HEK293 (cell line): ENCODE measurements around the gene STK10.

ENCODE experiments used
- FEZF1 ChIP-seq: fragments of 450-650 bp; formaldehyde crosslinking; IDR thresholded peaks from 2 replicates; pipeline ENCODE4 v1.5.1; 2016; ENCODE audit warnings: missing biosample characterization, missing genetic modification characterization
- GLIS1 ChIP-seq: fragments of 450-650 bp; formaldehyde crosslinking; IDR thresholded peaks from 2 replicates; pipeline ENCODE4 v1.5.1; 2016; ENCODE audit warnings: missing biosample characterization, missing genetic modification characterization
- KLF9 ChIP-seq: fragments of 450-650 bp; formaldehyde crosslinking; IDR thresholded peaks from 2 replicates; pipeline ENCODE4 v1.5.1; 2016; ENCODE audit warnings: missing biosample characterization, missing genetic modification characterization, low read depth
- OVOL3 ChIP-seq: fragments of 450-650 bp; formaldehyde crosslinking; IDR thresholded peaks from 2 replicates; pipeline ENCODE4 v1.5.1; 2016; ENCODE audit warnings: missing biosample characterization, missing genetic modification characterization
- PRDM1 ChIP-seq: fragments of 450-650 bp; formaldehyde crosslinking; IDR thresholded peaks from 2 replicates; pipeline ENCODE4; 2016; ENCODE audit warnings: missing biosample characterization, missing genetic modification characterization
- SCRT2 ChIP-seq: fragments of 450-650 bp; formaldehyde crosslinking; IDR thresholded peaks from 2 replicates; pipeline ENCODE4 v1.5.1; 2016; ENCODE audit warnings: missing biosample characterization, missing genetic modification characterization
- WT1 ChIP-seq: fragments of 450-650 bp; formaldehyde crosslinking; IDR thresholded peaks from 2 replicates; pipeline ENCODE4 v1.5.1; 2016; ENCODE audit warnings: missing biosample characterization, missing genetic modification characterization
- ZBTB17 ChIP-seq: fragments of 450-650 bp; formaldehyde crosslinking; IDR thresholded peaks from 2 replicates; pipeline ENCODE4 v1.5.1; 2016; ENCODE audit warnings: missing biosample characterization, missing genetic modification characterization
- ZEB2 ChIP-seq: fragments of 450-650 bp; formaldehyde crosslinking; IDR thresholded peaks from 2 replicates; pipeline ENCODE4 v1.5.1; 2016; ENCODE audit warnings: missing biosample characterization, missing genetic modification characterization
- ZIC2 ChIP-seq: fragments of 450-650 bp; formaldehyde crosslinking; IDR thresholded peaks from 2 replicates; pipeline ENCODE4 v1.5.1; 2016; ENCODE audit warnings: missing biosample characterization, missing genetic modification characterization
- ZNF140 ChIP-seq: fragments of 450-650 bp; formaldehyde crosslinking; IDR thresholded peaks from 2 replicates; pipeline ENCODE4 v1.5.1; 2016; ENCODE audit warnings: missing biosample characterization, missing genetic modification characterization
- ZNF223 ChIP-seq: fragments of 450-650 bp; formaldehyde crosslinking; IDR thresholded peaks from 2 replicates; pipeline ENCODE4 v1.5.1; 2016; ENCODE audit warnings: missing biosample characterization, missing genetic modification characterization
- ZNF341 ChIP-seq: fragments of 450-650 bp; formaldehyde crosslinking; IDR thresholded peaks from 2 replicates; pipeline ENCODE4; 2016; ENCODE audit warnings: low read depth, missing biosample characterization, missing genetic modification characterization
- ZNF37A ChIP-seq: fragments of 450-650 bp; IDR thresholded peaks from 2 replicates; pipeline ENCODE4 v1.5.1; 2018; ENCODE audit warnings: missing biosample characterization, missing genetic modification characterization
- ZNF426 ChIP-seq: fragments of 450-650 bp; formaldehyde crosslinking; IDR thresholded peaks from 2 replicates; pipeline ENCODE4 v1.5.1; 2017; ENCODE audit warnings: missing biosample characterization, missing genetic modification characterization, mild to moderate bottlenecking, inconsistent platforms, moderate library complexity
- ZNF530 ChIP-seq: fragments of 450-650 bp; formaldehyde crosslinking; IDR thresholded peaks from 2 replicates; pipeline ENCODE4 v1.5.1; 2016; ENCODE audit warnings: low read depth, missing biosample characterization, missing genetic modification characterization
- ZNF621 ChIP-seq: fragments of 450-650 bp; formaldehyde crosslinking; IDR thresholded peaks from 2 replicates; pipeline ENCODE4 v1.5.1; 2017; ENCODE audit warnings: missing biosample characterization, missing genetic modification characterization
- ZNF629 ChIP-seq: fragments of 450-650 bp; formaldehyde crosslinking; IDR thresholded peaks from 2 replicates; pipeline ENCODE4 v1.5.1; 2017; ENCODE audit warnings: missing biosample characterization, missing genetic modification characterization
- ZNF660 ChIP-seq: fragments of 450-650 bp; IDR thresholded peaks from 2 replicates; pipeline ENCODE4 v1.5.1; 2018; ENCODE audit warnings: missing biosample characterization, mild to moderate bottlenecking, missing genetic modification characterization
- ZNF768 ChIP-seq: fragments of 450-650 bp; formaldehyde crosslinking; IDR thresholded peaks from 2 replicates; pipeline ENCODE4 v1.5.1; 2018; ENCODE audit warnings: missing biosample characterization, mild to moderate bottlenecking, missing genetic modification characterization
- ZSCAN23 ChIP-seq: fragments of 450-650 bp; formaldehyde crosslinking; IDR thresholded peaks from 2 replicates; pipeline ENCODE4 v1.5.1; 2016; ENCODE audit warnings: missing biosample characterization, missing genetic modification characterization
- TF ChIP-seq, protein P1 (sequence below): fragments of 450-650 bp; formaldehyde crosslinking; IDR thresholded peaks from 2 replicates; pipeline ENCODE4 v1.5.1; 2016; ENCODE audit warnings: missing biosample characterization, missing genetic modification characterization, low read depth
- TF ChIP-seq, protein P2 (sequence below): fragments of 450-650 bp; formaldehyde crosslinking; IDR thresholded peaks from 2 replicates; pipeline ENCODE4 v1.5.1; 2016; ENCODE audit warnings: missing biosample characterization, missing genetic modification characterization
- TF ChIP-seq, protein P3 (sequence below): fragments of 450-650 bp; formaldehyde crosslinking; IDR thresholded peaks from 2 replicates; pipeline ENCODE4 v1.5.1; 2016; ENCODE audit warnings: missing biosample characterization, missing genetic modification characterization, borderline replicate concordance
- TF ChIP-seq, protein P4 (sequence below): fragments of 450-650 bp; formaldehyde crosslinking; IDR thresholded peaks from 2 replicates; pipeline ENCODE4 v1.5.1; 2016; ENCODE audit warnings: missing biosample characterization, missing genetic modification characterization
- TF ChIP-seq, protein P5 (sequence below): fragments of 450-650 bp; formaldehyde crosslinking; IDR thresholded peaks from 2 replicates; pipeline ENCODE4 v1.5.1; 2016; ENCODE audit warnings: missing biosample characterization, missing genetic modification characterization
- TF ChIP-seq, protein P6 (sequence below): fragments of 450-650 bp; formaldehyde crosslinking; IDR thresholded peaks from 2 replicates; pipeline ENCODE4 v1.5.1; 2017; ENCODE audit warnings: missing biosample characterization, missing genetic modification characterization

The STK10 gene

DNA sequence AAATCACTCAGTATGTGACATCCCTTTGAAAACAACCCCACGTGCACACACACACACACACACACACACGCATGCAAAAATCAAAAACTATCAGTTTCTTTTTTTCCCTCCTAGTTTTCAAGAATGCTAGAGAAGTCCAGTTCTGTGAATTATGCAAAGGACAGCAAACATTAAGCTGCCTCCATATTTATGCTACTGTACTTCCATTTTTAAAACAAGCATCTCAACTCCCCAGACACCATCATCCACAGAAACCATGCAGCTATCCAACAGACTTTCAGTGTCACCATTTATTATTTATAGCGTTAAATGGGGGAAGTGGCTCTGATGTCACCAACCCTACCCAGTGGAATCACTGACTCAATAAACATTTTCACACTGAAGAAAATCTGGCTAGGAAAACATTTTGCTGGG, 183.2 kb downstream of the STK10 start (continued):
- TF ChIP-seq, protein P1, sequence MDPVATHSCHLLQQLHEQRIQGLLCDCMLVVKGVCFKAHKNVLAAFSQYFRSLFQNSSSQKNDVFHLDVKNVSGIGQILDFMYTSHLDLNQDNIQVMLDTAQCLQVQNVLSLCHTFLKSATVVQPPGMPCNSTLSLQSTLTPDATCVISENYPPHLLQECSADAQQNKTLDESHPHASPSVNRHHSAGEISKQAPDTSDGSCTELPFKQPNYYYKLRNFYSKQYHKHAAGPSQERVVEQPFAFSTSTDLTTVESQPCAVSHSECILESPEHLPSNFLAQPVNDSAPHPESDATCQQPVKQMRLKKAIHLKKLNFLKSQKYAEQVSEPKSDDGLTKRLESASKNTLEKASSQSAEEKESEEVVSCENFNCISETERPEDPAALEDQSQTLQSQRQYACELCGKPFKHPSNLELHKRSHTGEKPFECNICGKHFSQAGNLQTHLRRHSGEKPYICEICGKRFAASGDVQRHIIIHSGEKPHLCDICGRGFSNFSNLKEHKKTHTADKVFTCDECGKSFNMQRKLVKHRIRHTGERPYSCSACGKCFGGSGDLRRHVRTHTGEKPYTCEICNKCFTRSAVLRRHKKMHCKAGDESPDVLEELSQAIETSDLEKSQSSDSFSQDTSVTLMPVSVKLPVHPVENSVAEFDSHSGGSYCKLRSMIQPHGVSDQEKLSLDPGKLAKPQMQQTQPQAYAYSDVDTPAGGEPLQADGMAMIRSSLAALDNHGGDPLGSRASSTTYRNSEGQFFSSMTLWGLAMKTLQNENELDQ (tag by site-specific recombination) = no peak
- TF ChIP-seq ZNF768 (no peak), ZNF37A (tag by site-specific recombination) (no peak), ZNF223 (tag by site-specific recombination) (no peak), ZBTB17 (tag by site-specific recombination) (0 out of 2 replicates have a peak, but pooled peaks have one; percentile 20), FEZF1 (no peak), KLF9 (no peak), GLIS1 (tag by site-specific recombination) (0 out of 2 replicates have a peak, but pooled peaks have one; percentile 8), ZNF140 (tag by site-specific recombination) (no peak), ZNF341 (0 out of 2 replicates have a peak, but pooled peaks have one; percentile 3), ZNF621 (tag by site-specific recombination) (no peak), ZNF530 (tag by site-specific recombination) (no peak), ZNF426 (no peak), ZNF629 (tag by site-specific recombination) (peak; percentile 89), ZSCAN23 (no peak), ZEB2 (tag by site-specific recombination) (peak; percentile 58), PRDM1 (tag by site-specific recombination) (peak; percentile 54; the same call in 1 of the 2 replicates), SCRT2 (tag by site-specific recombination) (no peak), ZNF660 (peak; percentile 46), OVOL3 (tag by site-specific recombination) (no peak), ZIC2 (tag by site-specific recombination) (no peak), WT1 (tag by site-specific recombination) (no peak)
- TF ChIP-seq, protein P2, sequence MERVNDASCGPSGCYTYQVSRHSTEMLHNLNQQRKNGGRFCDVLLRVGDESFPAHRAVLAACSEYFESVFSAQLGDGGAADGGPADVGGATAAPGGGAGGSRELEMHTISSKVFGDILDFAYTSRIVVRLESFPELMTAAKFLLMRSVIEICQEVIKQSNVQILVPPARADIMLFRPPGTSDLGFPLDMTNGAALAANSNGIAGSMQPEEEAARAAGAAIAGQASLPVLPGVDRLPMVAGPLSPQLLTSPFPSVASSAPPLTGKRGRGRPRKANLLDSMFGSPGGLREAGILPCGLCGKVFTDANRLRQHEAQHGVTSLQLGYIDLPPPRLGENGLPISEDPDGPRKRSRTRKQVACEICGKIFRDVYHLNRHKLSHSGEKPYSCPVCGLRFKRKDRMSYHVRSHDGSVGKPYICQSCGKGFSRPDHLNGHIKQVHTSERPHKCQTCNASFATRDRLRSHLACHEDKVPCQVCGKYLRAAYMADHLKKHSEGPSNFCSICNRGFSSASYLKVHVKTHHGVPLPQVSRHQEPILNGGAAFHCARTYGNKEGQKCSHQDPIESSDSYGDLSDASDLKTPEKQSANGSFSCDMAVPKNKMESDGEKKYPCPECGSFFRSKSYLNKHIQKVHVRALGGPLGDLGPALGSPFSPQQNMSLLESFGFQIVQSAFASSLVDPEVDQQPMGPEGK (tag by site-specific recombination) = 0 out of 2 replicates have a peak, but pooled peaks have one; percentile 10
- TF ChIP-seq, protein P3, sequence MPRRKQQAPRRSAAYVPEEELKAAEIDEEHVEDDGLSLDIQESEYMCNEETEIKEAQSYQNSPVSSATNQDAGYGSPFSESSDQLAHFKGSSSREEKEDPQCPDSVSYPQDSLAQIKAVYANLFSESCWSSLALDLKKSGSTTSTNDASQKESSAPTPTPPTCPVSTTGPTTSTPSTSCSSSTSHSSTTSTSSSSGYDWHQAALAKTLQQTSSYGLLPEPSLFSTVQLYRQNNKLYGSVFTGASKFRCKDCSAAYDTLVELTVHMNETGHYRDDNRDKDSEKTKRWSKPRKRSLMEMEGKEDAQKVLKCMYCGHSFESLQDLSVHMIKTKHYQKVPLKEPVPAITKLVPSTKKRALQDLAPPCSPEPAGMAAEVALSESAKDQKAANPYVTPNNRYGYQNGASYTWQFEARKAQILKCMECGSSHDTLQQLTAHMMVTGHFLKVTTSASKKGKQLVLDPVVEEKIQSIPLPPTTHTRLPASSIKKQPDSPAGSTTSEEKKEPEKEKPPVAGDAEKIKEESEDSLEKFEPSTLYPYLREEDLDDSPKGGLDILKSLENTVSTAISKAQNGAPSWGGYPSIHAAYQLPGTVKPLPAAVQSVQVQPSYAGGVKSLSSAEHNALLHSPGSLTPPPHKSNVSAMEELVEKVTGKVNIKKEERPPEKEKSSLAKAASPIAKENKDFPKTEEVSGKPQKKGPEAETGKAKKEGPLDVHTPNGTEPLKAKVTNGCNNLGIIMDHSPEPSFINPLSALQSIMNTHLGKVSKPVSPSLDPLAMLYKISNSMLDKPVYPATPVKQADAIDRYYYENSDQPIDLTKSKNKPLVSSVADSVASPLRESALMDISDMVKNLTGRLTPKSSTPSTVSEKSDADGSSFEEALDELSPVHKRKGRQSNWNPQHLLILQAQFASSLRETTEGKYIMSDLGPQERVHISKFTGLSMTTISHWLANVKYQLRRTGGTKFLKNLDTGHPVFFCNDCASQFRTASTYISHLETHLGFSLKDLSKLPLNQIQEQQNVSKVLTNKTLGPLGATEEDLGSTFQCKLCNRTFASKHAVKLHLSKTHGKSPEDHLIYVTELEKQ = peak; percentile 46; the same call in 1 of the 2 replicates
- TF ChIP-seq, protein P4, sequence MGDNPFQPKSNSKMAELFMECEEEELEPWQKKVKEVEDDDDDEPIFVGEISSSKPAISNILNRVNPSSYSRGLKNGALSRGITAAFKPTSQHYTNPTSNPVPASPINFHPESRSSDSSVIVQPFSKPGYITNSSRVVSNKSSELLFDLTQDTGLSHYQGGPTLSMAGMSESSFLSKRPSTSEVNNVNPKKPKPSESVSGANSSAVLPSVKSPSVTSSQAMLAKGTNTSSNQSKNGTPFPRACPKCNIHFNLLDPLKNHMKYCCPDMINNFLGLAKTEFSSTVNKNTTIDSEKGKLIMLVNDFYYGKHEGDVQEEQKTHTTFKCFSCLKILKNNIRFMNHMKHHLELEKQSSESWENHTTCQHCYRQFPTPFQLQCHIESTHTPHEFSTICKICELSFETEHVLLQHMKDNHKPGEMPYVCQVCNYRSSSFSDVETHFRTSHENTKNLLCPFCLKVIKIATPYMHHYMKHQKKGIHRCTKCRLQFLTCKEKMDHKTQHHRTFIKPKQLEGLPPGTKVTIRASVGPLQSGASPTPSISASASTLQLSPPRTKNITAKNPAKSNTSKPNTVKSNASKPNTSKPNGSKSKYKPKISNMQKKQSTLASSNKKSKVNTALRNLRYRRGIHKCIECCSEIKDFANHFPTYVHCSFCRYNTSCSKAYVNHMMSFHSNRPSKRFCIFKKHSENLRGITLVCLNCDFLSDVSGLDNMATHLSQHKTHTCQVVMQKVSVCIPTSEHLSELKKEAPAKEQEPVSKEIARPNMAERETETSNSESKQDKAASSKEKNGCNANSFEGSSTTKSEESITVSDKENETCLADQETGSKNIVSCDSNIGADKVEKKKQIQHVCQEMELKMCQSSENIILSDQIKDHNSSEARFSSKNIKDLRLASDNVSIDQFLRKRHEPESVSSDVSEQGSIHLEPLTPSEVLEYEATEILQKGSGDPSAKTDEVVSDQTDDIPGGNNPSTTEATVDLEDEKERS (tag by site-specific recombination) = no peak
- TF ChIP-seq, protein P5, sequence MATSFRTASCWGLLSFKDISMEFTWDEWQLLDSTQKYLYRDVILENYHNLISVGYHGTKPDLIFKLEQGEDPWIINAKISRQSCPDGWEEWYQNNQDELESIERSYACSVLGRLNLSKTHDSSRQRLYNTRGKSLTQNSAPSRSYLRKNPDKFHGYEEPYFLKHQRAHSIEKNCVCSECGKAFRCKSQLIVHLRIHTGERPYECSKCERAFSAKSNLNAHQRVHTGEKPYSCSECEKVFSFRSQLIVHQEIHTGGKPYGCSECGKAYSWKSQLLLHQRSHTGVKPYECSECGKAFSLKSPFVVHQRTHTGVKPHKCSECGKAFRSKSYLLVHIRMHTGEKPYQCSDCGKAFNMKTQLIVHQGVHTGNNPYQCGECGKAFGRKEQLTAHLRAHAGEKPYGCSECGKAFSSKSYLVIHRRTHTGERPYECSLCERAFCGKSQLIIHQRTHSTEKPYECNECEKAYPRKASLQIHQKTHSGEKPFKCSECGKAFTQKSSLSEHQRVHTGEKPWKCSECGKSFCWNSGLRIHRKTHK (tag by site-specific recombination) = no peak
- TF ChIP-seq, protein P6, sequence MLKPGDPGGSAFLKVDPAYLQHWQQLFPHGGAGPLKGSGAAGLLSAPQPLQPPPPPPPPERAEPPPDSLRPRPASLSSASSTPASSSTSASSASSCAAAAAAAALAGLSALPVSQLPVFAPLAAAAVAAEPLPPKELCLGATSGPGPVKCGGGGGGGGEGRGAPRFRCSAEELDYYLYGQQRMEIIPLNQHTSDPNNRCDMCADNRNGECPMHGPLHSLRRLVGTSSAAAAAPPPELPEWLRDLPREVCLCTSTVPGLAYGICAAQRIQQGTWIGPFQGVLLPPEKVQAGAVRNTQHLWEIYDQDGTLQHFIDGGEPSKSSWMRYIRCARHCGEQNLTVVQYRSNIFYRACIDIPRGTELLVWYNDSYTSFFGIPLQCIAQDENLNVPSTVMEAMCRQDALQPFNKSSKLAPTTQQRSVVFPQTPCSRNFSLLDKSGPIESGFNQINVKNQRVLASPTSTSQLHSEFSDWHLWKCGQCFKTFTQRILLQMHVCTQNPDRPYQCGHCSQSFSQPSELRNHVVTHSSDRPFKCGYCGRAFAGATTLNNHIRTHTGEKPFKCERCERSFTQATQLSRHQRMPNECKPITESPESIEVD = peak; percentile 38; the same call in 1 of the 2 replicates
